Measurements from ENCODE around the gene GUK1. TPM values are rescaled to one million over a fixed set of nuclear protein-coding genes. Genes with fewer than 3 reads are reported as not detected.
"Not testable (repeated sequence)": the region's sequence is repeated elsewhere in the genome, so short reads cannot be mapped to it uniquely, and the experiment has no call there.

The GUK1 gene
- total RNA-seq, 1 experiment from 2014 or later: 111 TPM

GRCh38 chr1:228110556-228110955, 29.5 kb upstream of the GUK1 start (continued):
- TF ChIP-seq FOXJ3 (CRISPR knock-in tag; IDR thresholded peaks at IDR 0.05; ENCODE audit: borderline replicate concordance): no peak
- TF ChIP-seq NFATC4 (CRISPR knock-in tag; IDR thresholded peaks at IDR 0.05): no peak

GRCh38 chr1:228111315-228111714, 28.8 kb upstream of the GUK1 start:
- CTCF ChIA-PET; H3K4me1 Mint-ChIP-seq; H3K4me3 Mint-ChIP-seq; H3K27ac Mint-ChIP-seq; ATAC-seq; DNase-seq (ENCODE audit: low spot score); H3K9me3 Mint-ChIP-seq; POLR2A ChIA-PET: not testable (repeated sequence)
- peaks cover 12% of the 10 kb centered on the region for H3K36me3 Mint-ChIP-seq
- peaks cover 20% of the 10 kb centered on the region for H3K27me3 Mint-ChIP-seq (ENCODE audit: low read depth)

DNA sequence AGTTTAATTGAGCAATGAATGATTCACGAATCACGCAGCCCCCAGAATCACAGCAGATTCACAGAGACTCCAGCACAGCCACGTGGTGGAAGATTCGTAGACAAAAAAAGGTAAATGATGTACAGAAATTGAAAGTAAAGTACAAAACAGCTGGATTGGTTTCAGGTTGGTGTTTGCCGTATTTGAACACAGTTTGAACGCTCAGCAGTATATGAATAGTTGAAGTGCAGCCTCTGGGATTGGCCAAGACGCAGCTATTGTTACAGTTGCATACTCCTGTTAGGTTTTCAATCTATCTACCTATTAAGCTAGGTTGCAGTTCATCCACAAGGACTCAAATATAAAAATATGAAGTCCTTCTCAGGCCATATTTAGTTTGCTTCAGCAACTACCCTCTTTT, 27.9 kb upstream of the GUK1 start:
- POLR2A ChIA-PET: no interaction called here

More for the DNA sequence above, 27.9 kb upstream of the GUK1 start:
- Mint-ChIP-seq H3K27ac (no peak overlapping the region), H3K4me1 (peaks cover 7% of the 10 kb centered on the region; the same call in 1 of the 2 replicates), H3K27me3 (ENCODE audit: low read depth) (peaks cover 20% of the 10 kb centered on the region), H3K36me3 (peaks cover 7% of the 10 kb centered on the region), H3K9me3 (peaks cover 13% of the 10 kb centered on the region), H3K4me3 (no peak overlapping the region)
- TF ChIP-seq ZNF512 (CRISPR knock-in tag; IDR thresholded peaks at IDR 0.05; ENCODE audit: borderline replicate concordance) (no peak), JAZF1 (CRISPR knock-in tag; IDR thresholded peaks at IDR 0.05) (no peak), GABPB1 (CRISPR knock-in tag; IDR thresholded peaks at IDR 0.05) (no peak), FOXP4 (CRISPR knock-in tag; IDR thresholded peaks at IDR 0.05) (no peak), OVOL2 (CRISPR knock-in tag; IDR thresholded peaks at IDR 0.05; ENCODE audit: borderline replicate concordance) (no peak), ATF1 (CRISPR knock-in tag; IDR thresholded peaks at IDR 0.05) (no peak), ZNF416 (CRISPR knock-in tag; IDR thresholded peaks at IDR 0.05) (no peak), TEAD4 (CRISPR knock-in tag; IDR thresholded peaks at IDR 0.05) (no peak), ARID4B (CRISPR knock-in tag; IDR thresholded peaks at IDR 0.05; ENCODE audit: borderline replicate concordance) (no peak), SP1 (CRISPR knock-in tag; conservative IDR thresholded peaks at IDR 0.05) (no peak), TP53 (CRISPR knock-in tag; IDR thresholded peaks at IDR 0.05) (no peak), ZSCAN18 (CRISPR knock-in tag; IDR thresholded peaks at IDR 0.05) (no peak), ZNF138 (CRISPR knock-in tag; conservative IDR thresholded peaks at IDR 0.05) (no peak), SMAD3 (CRISPR knock-in tag; IDR thresholded peaks at IDR 0.05; ENCODE audit: borderline replicate concordance) (no peak), NFYB (CRISPR knock-in tag; conservative IDR thresholded peaks at IDR 0.05; ENCODE audit: low read depth) (no peak)
- TF ChIP-seq, protein P1, sequence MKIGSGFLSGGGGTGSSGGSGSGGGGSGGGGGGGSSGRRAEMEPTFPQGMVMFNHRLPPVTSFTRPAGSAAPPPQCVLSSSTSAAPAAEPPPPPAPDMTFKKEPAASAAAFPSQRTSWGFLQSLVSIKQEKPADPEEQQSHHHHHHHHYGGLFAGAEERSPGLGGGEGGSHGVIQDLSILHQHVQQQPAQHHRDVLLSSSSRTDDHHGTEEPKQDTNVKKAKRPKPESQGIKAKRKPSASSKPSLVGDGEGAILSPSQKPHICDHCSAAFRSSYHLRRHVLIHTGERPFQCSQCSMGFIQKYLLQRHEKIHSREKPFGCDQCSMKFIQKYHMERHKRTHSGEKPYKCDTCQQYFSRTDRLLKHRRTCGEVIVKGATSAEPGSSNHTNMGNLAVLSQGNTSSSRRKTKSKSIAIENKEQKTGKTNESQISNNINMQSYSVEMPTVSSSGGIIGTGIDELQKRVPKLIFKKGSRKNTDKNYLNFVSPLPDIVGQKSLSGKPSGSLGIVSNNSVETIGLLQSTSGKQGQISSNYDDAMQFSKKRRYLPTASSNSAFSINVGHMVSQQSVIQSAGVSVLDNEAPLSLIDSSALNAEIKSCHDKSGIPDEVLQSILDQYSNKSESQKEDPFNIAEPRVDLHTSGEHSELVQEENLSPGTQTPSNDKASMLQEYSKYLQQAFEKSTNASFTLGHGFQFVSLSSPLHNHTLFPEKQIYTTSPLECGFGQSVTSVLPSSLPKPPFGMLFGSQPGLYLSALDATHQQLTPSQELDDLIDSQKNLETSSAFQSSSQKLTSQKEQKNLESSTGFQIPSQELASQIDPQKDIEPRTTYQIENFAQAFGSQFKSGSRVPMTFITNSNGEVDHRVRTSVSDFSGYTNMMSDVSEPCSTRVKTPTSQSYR (CRISPR knock-in tag; IDR thresholded peaks at IDR 0.05): no peak
- TF ChIP-seq, protein P2, sequence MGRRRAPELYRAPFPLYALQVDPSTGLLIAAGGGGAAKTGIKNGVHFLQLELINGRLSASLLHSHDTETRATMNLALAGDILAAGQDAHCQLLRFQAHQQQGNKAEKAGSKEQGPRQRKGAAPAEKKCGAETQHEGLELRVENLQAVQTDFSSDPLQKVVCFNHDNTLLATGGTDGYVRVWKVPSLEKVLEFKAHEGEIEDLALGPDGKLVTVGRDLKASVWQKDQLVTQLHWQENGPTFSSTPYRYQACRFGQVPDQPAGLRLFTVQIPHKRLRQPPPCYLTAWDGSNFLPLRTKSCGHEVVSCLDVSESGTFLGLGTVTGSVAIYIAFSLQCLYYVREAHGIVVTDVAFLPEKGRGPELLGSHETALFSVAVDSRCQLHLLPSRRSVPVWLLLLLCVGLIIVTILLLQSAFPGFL (CRISPR knock-in tag; IDR thresholded peaks at IDR 0.05; ENCODE audit: borderline replicate concordance): no peak
- no peak for ATAC-seq
- CTCF ChIA-PET: no interaction called here
- no peak for DNase-seq (ENCODE audit: low spot score)
